ENCODE measurements around the gene PTPN14. TPM values are rescaled to one million over a fixed set of nuclear protein-coding genes. Genes with fewer than 3 reads are reported as not detected.

The PTPN14 gene
- total RNA-seq, 1 experiment from 2014 or later, result 37.5 TPM

- Histone ChIP-seq H3K79me2 (ENCODE audit: insufficient read depth, low read length) (no peaks in the 10 kb centered on the region), H3K9ac (ENCODE audit: low read length) (no peak overlapping the region), H3K4me2 (ENCODE audit: low read length) (no peak overlapping the region), H2AFZ (ENCODE audit: low read depth, low read length, poor library complexity, severe bottlenecking) (no peak overlapping the region), H3K27ac (ENCODE audit: low read depth, low read length) (no peak overlapping the region), H3K27me3 (ENCODE audit: insufficient read depth, low read length) (no peaks in the 10 kb centered on the region), H3K9me2 (ENCODE audit: insufficient read depth) (no peaks in the 10 kb centered on the region), H3K4me3 (replicated peaks in 1 of 2; ENCODE audit: low read depth in 1 of 2, low read length in 2 of 2) (no peak overlapping the region), H3K9me3 (ENCODE audit: control insufficient read depth in 1 of 2, insufficient read depth in 1 of 2, low read depth in 1 of 2, low read length in 2 of 2) (no peaks in the 10 kb centered on the region), H4K20me1 (ENCODE audit: insufficient read depth) (no peaks in the 10 kb centered on the region), H3K36me3 (ENCODE audit: control insufficient read depth in 1 of 2, insufficient read depth in 2 of 2, low read length in 2 of 2) (peaks cover 7 to 14% of the 10 kb centered on the region in 2 experiments; a peak in 3 of 4 replicates), H3K4me1 (ENCODE audit: control insufficient read depth in 1 of 2, insufficient read depth in 2 of 2, low read length in 2 of 2) (no peaks in the 10 kb centered on the region)
- DNase-seq (ENCODE audit: low read depth, low spot score) (no peak), ATAC-seq (no peak)
- RAD21 ChIA-PET (ENCODE audit: low non-redundant PET in 1 of 2, low total read pairs in 2 of 2, uncharacterized antibody in 2 of 2, unreplicated experiment in 2 of 2), result no interaction called here
- no peak for TF ChIP-seq CTCF (IDR thresholded peaks at IDR 0.05 in 2 of 3, conservative IDR thresholded peaks at IDR 0.05 in 1 of 3; ENCODE audit: borderline replicate concordance in 1 of 3, insufficient read depth in 1 of 3, low read depth in 2 of 3, low read length in 2 of 3)
- no peak for TF ChIP-seq EZH2 (IDR thresholded peaks at IDR 0.05)
- no peak for TF ChIP-seq CEBPB (IDR thresholded peaks at IDR 0.05; ENCODE audit: low read depth)
- no peak for TF ChIP-seq ZNF274 (IDR thresholded peaks at IDR 0.05; ENCODE audit: low read depth, low read length)
- no peak for TF ChIP-seq ELF1 (IDR thresholded peaks at IDR 0.05; ENCODE audit: borderline replicate concordance, low read depth)
- TF ChIP-seq SRF (IDR thresholded peaks at IDR 0.05; ENCODE audit: low read depth), result no peak
- TF ChIP-seq MAX (IDR thresholded peaks at IDR 0.05), result no peak
- no peak for TF ChIP-seq SIN3A (IDR thresholded peaks at IDR 0.05; ENCODE audit: low read depth)
- TF ChIP-seq REST (IDR thresholded peaks at IDR 0.05; ENCODE audit: low read depth), result no peak
- CTCF ChIA-PET, result no interaction called here
- POLR2A ChIA-PET, result no interaction called here
- BruUV-seq (replicated peaks), result no TSS peak
- intact Hi-C loops (cut with micrococcal nuclease), result no loop called here
Observed at GRCh38 chr1:214360525-214361164, 190.8 kb downstream of the PTPN14 start.
